Peyer's patch (tissue), 4 donors: ENCODE measurements around the gene MMP17.

Experiments
- CTCF ChIP-seq, 6 experiments: fragments of 450-650 bp in 4 of 6; fragments of 200-600 bp in 2 of 6; sonication (generic) in 1 of 6; IDR thresholded peaks; one replicate each; pipeline ENCODE4 v1.5.1; 2017 to 2019; ENCODE audit warnings: antibody characterized with exemption in 6 of 6, mild to moderate bottlenecking in 3 of 6, moderate library complexity in 1 of 6
- POLR2A ChIP-seq, 2 donors: fragments of 450-650 bp; IDR thresholded peaks; one replicate each; pipeline ENCODE4 v1.5.1; 2017; ENCODE audit warnings: antibody characterized with exemption in 2 of 2, mild to moderate bottlenecking in 2 of 2, moderate library complexity in 2 of 2

GRCh38 chr12:131861261-131862083 is 33.3 kb downstream of the MMP17 start:
- TF ChIP-seq CTCF (IDR thresholded peaks at IDR 0.05) (no peak), POLR2A (IDR thresholded peaks at IDR 0.05) (no peak)
